Esophagus squamous epithelium (tissue), 4 donors: ENCODE results near the gene PSEN1.

Experiments
- POLR2A ChIP-seq, 4 donors: fragments of 450-650 bp; IDR thresholded peaks; one replicate each; pipeline ENCODE4 v1.6.1; 2017; ENCODE audit warnings: antibody characterized with exemption in 4 of 4, mild to moderate bottlenecking in 4 of 4, moderate library complexity in 3 of 4
- TF ChIP-seq, protein P1 (sequence below), 6 experiments: fragments of 450-650 bp in 4 of 6; fragments of 200-600 bp in 2 of 6; sonication (generic) in 2 of 6; IDR thresholded peaks; one replicate each; pipeline ENCODE4 v1.5.1; 2016 to 2019; ENCODE audit warnings: antibody characterized with exemption in 6 of 6, mild to moderate bottlenecking in 4 of 6, moderate library complexity in 4 of 6

DNA sequence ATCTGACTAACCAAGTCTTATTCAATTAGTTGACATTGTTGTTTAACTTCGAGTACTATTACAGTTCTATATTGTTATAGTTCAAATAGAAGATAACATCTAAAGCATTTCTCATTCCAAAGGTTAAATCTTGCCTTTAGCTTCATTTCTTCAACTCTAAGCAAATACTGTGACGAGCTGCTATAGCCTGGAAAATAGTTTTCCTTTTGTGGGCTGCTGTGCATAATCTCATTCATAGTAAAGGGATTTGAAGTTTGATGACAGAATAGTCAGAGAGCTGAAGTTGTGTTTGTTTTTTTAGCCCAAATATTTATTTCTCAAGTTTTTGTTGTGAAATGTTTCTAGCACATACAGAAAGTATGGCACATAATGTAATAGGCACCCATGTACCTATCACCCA, 13.4 kb downstream of the PSEN1 start:
- no peak for TF ChIP-seq POLR2A (IDR thresholded peaks at IDR 0.05)
- TF ChIP-seq, protein P1, sequence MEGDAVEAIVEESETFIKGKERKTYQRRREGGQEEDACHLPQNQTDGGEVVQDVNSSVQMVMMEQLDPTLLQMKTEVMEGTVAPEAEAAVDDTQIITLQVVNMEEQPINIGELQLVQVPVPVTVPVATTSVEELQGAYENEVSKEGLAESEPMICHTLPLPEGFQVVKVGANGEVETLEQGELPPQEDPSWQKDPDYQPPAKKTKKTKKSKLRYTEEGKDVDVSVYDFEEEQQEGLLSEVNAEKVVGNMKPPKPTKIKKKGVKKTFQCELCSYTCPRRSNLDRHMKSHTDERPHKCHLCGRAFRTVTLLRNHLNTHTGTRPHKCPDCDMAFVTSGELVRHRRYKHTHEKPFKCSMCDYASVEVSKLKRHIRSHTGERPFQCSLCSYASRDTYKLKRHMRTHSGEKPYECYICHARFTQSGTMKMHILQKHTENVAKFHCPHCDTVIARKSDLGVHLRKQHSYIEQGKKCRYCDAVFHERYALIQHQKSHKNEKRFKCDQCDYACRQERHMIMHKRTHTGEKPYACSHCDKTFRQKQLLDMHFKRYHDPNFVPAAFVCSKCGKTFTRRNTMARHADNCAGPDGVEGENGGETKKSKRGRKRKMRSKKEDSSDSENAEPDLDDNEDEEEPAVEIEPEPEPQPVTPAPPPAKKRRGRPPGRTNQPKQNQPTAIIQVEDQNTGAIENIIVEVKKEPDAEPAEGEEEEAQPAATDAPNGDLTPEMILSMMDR (IDR thresholded peaks at IDR 0.05): no peak
